SU-DHL-6 (cell line): ENCODE measurements around the gene TLR7.
A peak's percentile ranks its signal among the peaks of the same experiment; 100 is the strongest.

Experiments used
- H2AFZ ChIP-seq: fragments of 200-600 bp; sonication (generic); 2 replicates; pipeline ENCODE4 v1.6.1; 2014; ENCODE audit warnings: low read depth, mild to moderate bottlenecking, moderate library complexity, mixed read lengths, antibody characterized with exemption, low read length; ENCODE audit not compliant: severe bottlenecking
- H3F3A ChIP-seq: fragments of 200-600 bp; shearing (Covaris generic); 2 replicates; pipeline ENCODE4 v1.6.0; 2016; ENCODE audit warnings: antibody characterized with exemption, mild to moderate bottlenecking; ENCODE audit not compliant: insufficient read depth
- H3K27ac ChIP-seq: fragments of 200-600 bp; sonication (generic); 2 replicates; pipeline ENCODE4 v1.5.1; 2016; ENCODE audit warnings: low read depth, mild to moderate bottlenecking, low read length, moderate library complexity, mixed read lengths
- H3K27me3 ChIP-seq: fragments of 200-600 bp; sonication (generic), shearing (Covaris generic); 2 replicates; pipeline ENCODE4 v1.6.0; 2014; ENCODE audit warnings: mild to moderate bottlenecking, low read length
- H3K36me3 ChIP-seq: fragments of 200-600 bp; sonication (generic); 2 replicates; pipeline ENCODE4 v1.6.1; 2014; ENCODE audit warnings: mild to moderate bottlenecking, low read length, mixed read lengths
- H3K4me2 ChIP-seq: fragments of 300-600, 200-600 bp; shearing (Covaris generic), sonication (generic); 2 replicates; pipeline ENCODE4 v1.6.0; 2014; ENCODE audit warnings: low read length, low read depth, mild to moderate bottlenecking; ENCODE audit not compliant: poor library complexity, severe bottlenecking
- H3K4me3 ChIP-seq: fragments of 200-600 bp; sonication (generic); 2 replicates; pipeline ENCODE4 v1.5.1; 2014; ENCODE audit warnings: antibody characterized with exemption, low read length, mild to moderate bottlenecking, mixed read lengths; ENCODE audit not compliant: insufficient read depth, poor library complexity, severe bottlenecking
- H3K79me2 ChIP-seq: fragments of 200-600 bp; sonication (generic); 2 replicates; pipeline ENCODE4 v1.6.1; 2014; ENCODE audit warnings: mild to moderate bottlenecking, low read length, moderate library complexity; ENCODE audit not compliant: insufficient read depth
- H3K9ac ChIP-seq: fragments of 200-600 bp; sonication (generic); 2 replicates; pipeline ENCODE4 v1.7.0; 2014; ENCODE audit warnings: mild to moderate bottlenecking, low read length
- H3K9me2 ChIP-seq: fragments of 200-600 bp; sonication (generic); replicated peaks from 2 replicates; pipeline ENCODE4 v1.6.1; 2014; ENCODE audit warnings: low read length; ENCODE audit not compliant: insufficient read depth
- H3K9me3 ChIP-seq: fragments of 200-600 bp; sonication (generic); 2 replicates; pipeline ENCODE4 v1.6.1; 2014; ENCODE audit warnings: low read length, mixed read lengths; ENCODE audit not compliant: insufficient read depth
- H4K20me1 ChIP-seq: fragments of 200-600 bp; sonication (generic); 2 replicates; pipeline ENCODE4 v1.6.1; 2014; ENCODE audit warnings: low read depth, mild to moderate bottlenecking, antibody characterized with exemption, low read length, moderate library complexity, mixed read lengths
- EZH2phosphoT487 ChIP-seq: fragments of 200-600 bp; sonication (generic), shearing (Covaris generic); conservative IDR thresholded peaks from 2 replicates; pipeline ENCODE4 v1.6.1; 2018; ENCODE audit warnings: mild to moderate bottlenecking, antibody characterized with exemption, low read length, moderate library complexity, mixed read lengths
- TF ChIP-seq, protein P1 (sequence below): fragments of 200-600 bp; sonication (generic); IDR thresholded peaks from one replicate; pipeline ENCODE4 v1.5.1; 2017; ENCODE audit warnings: antibody characterized with exemption, mild to moderate bottlenecking, low read length, moderate library complexity; ENCODE audit not compliant: insufficient read depth, poor library complexity, severe bottlenecking

TLR7 gene

DNA sequence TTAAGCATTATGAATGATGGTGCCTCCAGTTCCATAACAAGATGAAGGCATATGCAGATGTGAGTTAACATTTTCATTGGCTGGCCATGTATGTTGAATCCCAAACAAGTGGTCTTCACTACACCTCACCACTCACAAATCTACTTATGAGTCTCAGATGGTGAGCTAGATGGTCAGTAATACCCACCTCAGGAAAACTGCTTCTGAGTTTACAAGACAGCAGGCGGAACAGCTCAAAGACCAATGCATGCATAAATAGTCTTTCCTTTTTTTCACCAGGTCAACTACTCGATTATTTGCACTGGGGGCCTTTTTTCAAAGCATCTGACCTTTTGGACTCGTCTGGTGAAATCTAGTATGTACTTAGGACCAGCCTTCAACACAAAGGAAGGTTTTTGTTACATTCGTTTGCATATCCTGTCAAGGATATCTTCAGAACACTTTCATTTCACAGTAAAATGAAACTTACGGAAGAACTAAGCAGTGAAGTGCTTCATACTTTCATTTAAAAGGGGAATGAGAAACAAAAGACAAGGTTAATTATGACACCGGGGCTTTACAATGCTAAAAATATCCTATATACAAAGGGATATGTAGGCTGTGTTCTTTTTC, 23.1 kb upstream of the TLR7 start:
- no peak overlapping the region for H3K27ac ChIP-seq
- H3F3A ChIP-seq: no peaks in the 10 kb centered on the region
- no peaks in the 10 kb centered on the region for H3K9me2 ChIP-seq
- no peaks in the 10 kb centered on the region for H3K36me3 ChIP-seq
- H3K4me3 ChIP-seq: peak overlapping the region; percentile 14
- H2AFZ ChIP-seq: peak overlapping the region; percentile 54
- H4K20me1 ChIP-seq: no peaks in the 10 kb centered on the region
- H3K9ac ChIP-seq: no peak overlapping the region
- peak overlapping the region; percentile 46 for H3K4me2 ChIP-seq
- no peaks in the 10 kb centered on the region for H3K79me2 ChIP-seq
- no peaks in the 10 kb centered on the region for H3K9me3 ChIP-seq
- no peaks in the 10 kb centered on the region for H3K27me3 ChIP-seq
- TF ChIP-seq EZH2phosphoT487: no peak
- TF ChIP-seq, protein P1, sequence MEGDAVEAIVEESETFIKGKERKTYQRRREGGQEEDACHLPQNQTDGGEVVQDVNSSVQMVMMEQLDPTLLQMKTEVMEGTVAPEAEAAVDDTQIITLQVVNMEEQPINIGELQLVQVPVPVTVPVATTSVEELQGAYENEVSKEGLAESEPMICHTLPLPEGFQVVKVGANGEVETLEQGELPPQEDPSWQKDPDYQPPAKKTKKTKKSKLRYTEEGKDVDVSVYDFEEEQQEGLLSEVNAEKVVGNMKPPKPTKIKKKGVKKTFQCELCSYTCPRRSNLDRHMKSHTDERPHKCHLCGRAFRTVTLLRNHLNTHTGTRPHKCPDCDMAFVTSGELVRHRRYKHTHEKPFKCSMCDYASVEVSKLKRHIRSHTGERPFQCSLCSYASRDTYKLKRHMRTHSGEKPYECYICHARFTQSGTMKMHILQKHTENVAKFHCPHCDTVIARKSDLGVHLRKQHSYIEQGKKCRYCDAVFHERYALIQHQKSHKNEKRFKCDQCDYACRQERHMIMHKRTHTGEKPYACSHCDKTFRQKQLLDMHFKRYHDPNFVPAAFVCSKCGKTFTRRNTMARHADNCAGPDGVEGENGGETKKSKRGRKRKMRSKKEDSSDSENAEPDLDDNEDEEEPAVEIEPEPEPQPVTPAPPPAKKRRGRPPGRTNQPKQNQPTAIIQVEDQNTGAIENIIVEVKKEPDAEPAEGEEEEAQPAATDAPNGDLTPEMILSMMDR: no peak

- no peak overlapping the region for H3K4me3 ChIP-seq
These were observed 22.6 kb upstream of the TLR7 start for GRCh38 chrX:12844319-12844718.

DNA sequence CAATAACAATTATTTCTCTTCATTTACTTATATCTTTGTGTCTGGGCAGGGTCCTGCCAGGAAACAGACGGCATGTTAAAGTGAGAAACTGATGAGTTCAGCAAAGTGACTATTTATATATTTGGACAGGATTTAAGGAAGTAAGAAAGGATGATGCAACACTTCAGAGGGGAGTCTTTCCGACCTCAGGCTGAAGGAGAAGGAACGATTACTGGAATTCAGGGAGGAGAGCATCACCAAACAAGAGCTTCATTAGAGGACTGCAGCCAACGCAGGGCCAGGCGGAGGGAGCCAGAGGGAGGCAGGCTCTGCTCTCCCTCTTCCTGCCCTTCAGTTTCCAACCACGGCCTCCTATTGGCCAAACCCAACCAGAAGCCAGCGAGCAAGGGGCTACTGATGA, 1.5 kb upstream of the TLR7 start:
- Histone ChIP-seq H3K9me3 (no peaks in the 10 kb centered on the region), H2AFZ (no peak overlapping the region), H3K4me3 (no peak overlapping the region), H3K4me2 (no peak overlapping the region), H3K36me3 (no peaks in the 10 kb centered on the region), H3K9ac (no peak overlapping the region), H3K9me2 (no peaks in the 10 kb centered on the region), H3F3A (no peaks in the 10 kb centered on the region), H3K79me2 (no peaks in the 10 kb centered on the region), H3K27ac (no peak overlapping the region), H4K20me1 (no peaks in the 10 kb centered on the region), H3K27me3 (no peaks in the 10 kb centered on the region)
- no peak for TF ChIP-seq EZH2phosphoT487
- TF ChIP-seq, protein P1: no peak

More at GRCh38 chrX:12844319-12844718, 22.6 kb upstream of the TLR7 start:
- Histone ChIP-seq H3K79me2 (no peaks in the 10 kb centered on the region), H3K36me3 (no peaks in the 10 kb centered on the region), H3K27me3 (no peaks in the 10 kb centered on the region), H3K9ac (no peak overlapping the region), H3K9me3 (no peaks in the 10 kb centered on the region), H3K9me2 (no peaks in the 10 kb centered on the region), H3K4me2 (peak overlapping the region; percentile 46), H4K20me1 (no peaks in the 10 kb centered on the region), H3F3A (no peaks in the 10 kb centered on the region), H2AFZ (no peak overlapping the region), H3K27ac (no peak overlapping the region)
- TF ChIP-seq, protein P1: no peak
- no peak for TF ChIP-seq EZH2phosphoT487
